NT2/D1 (cell line): ENCODE measurements around the gene SARNP.

ENCODE experiments used
- SUZ12 ChIP-seq: IDR thresholded peaks from 2 replicates; pipeline ENCODE4 v1.6.1; 2011; ENCODE audit not compliant: insufficient read length, insufficient read depth; ENCODE audit errors: extremely low read depth
- ZNF274 ChIP-seq: IDR thresholded peaks from 2 replicates; pipeline ENCODE4 v1.6.1; 2011; ENCODE audit warnings: mild to moderate bottlenecking, low read depth, low read length

GRCh38 chr12:55724226-55724939 is 93.1 kb downstream of the SARNP start:
- no peak for TF ChIP-seq ZNF274
- no peak for TF ChIP-seq SUZ12
